Measurements from ENCODE around the gene POLR2H. TPM values are rescaled to one million over a fixed set of nuclear protein-coding genes. Genes with fewer than 3 reads are reported as not detected.

Gene POLR2H
- total and polyA plus RNA-seq, 2 of the 4 experiments (the other 2 are of a cell fraction): 47.7 to 130 TPM

DNA sequence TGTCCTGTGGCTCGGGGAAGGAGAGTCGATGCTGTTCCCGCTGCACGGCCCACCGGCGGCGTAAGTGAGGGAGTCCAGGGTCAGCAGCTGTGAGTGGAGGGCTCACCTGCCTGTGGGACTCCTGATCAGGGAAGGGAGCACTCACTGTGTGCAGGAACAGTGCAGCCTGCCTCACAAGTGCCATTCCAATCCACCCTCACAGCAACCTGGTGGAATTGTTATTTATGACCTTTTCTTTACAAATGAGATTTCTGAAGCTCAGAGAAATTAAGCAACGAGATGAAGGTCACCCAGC lies 27.4 kb downstream of the POLR2H start:
- dilution Hi-C loops (cut with HindIII; ENCODE audit: low sequenced_read_pairs, unreplicated experiment) (no loop called here), in situ Hi-C loops (cut with MboI; ENCODE audit: low sequenced_read_pairs) (no loop called here), intact Hi-C loops (cut with micrococcal nuclease) (no loop called here)
- H3K4me3 ChIP-seq (ENCODE audit: insufficient read depth, low read depth, low read length): no peak overlapping the region
- no peaks in the 10 kb centered on the region for H3K9me3 ChIP-seq (ENCODE audit: control insufficient read depth, insufficient read depth, low read length)
- no peak overlapping the region for H3K18ac ChIP-seq (ENCODE audit: low read depth, low read length)
- no TSS peak for BruUV-seq (replicated peaks)
- H3K79me1 ChIP-seq (ENCODE audit: low read depth in 1 of 2, low read length in 2 of 2): no peaks in the 10 kb centered on the region
- no peak overlapping the region for H4K5ac ChIP-seq (ENCODE audit: low read depth, low read length)
- TF ChIP-seq POLR2A (IDR thresholded peaks at IDR 0.05; ENCODE audit: low read depth, low read length) (no peak), CEBPB (IDR thresholded peaks at IDR 0.05; ENCODE audit: low read depth, low read length) (no peak)
- no peak overlapping the region for H4K91ac ChIP-seq (ENCODE audit: insufficient read depth, low read depth, low read length)
- CTCF ChIA-PET: no interaction called here
- H2BK120ac ChIP-seq (ENCODE audit: low read depth, low read length): no peak overlapping the region
- H3K4ac ChIP-seq (ENCODE audit: low read depth, low read length): no peak overlapping the region
- H3K23ac ChIP-seq (ENCODE audit: low read depth, low read length): no peak overlapping the region
- H3K9me1 ChIP-seq (ENCODE audit: insufficient read depth, low read length): no peaks in the 10 kb centered on the region
- peaks cover 69% of the 10 kb centered on the region for H3K27me3 ChIP-seq (ENCODE audit: control insufficient read depth, insufficient read depth, low read length)
- H2AK9ac ChIP-seq (replicated peaks; ENCODE audit: low read depth, low read length, poor library complexity): peak overlapping the region; percentile 24
- no peak overlapping the region for H3K9ac ChIP-seq (ENCODE audit: low read depth, low read length)
- no peaks in the 10 kb centered on the region for H3K4me1 ChIP-seq (ENCODE audit: control insufficient read depth, insufficient read depth, low read length)
- no CpG with 5 or more reads among the region's 8 CpGs for WGBS, 2 experiments (ENCODE audit: extremely low coverage in 2 of 2, insufficient read length in 1 of 2)
- H3K56ac ChIP-seq (ENCODE audit: extremely low read depth, insufficient read depth, low read length): no peak overlapping the region
- no peak overlapping the region for H2BK20ac ChIP-seq (ENCODE audit: low read depth, low read length)
- DNase-seq (no peak), ATAC-seq (ENCODE audit: low read depth) (no peak)
- H3K36me3 ChIP-seq (ENCODE audit: control insufficient read depth, insufficient read depth, low read length): no peaks in the 10 kb centered on the region
- H4K20me1 ChIP-seq (ENCODE audit: insufficient read depth, low read length): no peaks in the 10 kb centered on the region
- H2BK5ac ChIP-seq (ENCODE audit: low read depth, low read length, poor library complexity, severe bottlenecking): no peak overlapping the region
- H2AK5ac ChIP-seq (ENCODE audit: low read depth, low read length): no peak overlapping the region
- H4K8ac ChIP-seq (ENCODE audit: low read depth in 2 of 2, low read length in 2 of 2): no peak overlapping the region
- H3K14ac ChIP-seq (replicated peaks; ENCODE audit: low read depth, low read length): no peak overlapping the region
- H2BK15ac ChIP-seq (ENCODE audit: low read depth, low read length): no peak overlapping the region
- H3K27ac ChIP-seq (ENCODE audit: insufficient read depth, low read length): no peak overlapping the region
- H2AFZ ChIP-seq (replicated peaks; ENCODE audit: low read length, poor library complexity): no peak overlapping the region
- H3K4me2 ChIP-seq (ENCODE audit: low read depth, low read length): no peak overlapping the region
- POLR2A ChIA-PET (ENCODE audit: unreplicated experiment): no interaction called here

Measured in IMR-90 (cell line).